GM23338 (cell line): ENCODE results near the gene RNF5. TPM values are rescaled to one million over a fixed set of nuclear protein-coding genes. Genes with fewer than 3 reads are reported as not detected.

Source experiments
- ATAC-seq: fragments of 200-7000 bp; cut with Tn5 transposase; 3 replicates; pipeline ENCODE4 v1.9.1; 2020
- DNase-seq: peaks from one replicate; pipeline ENCODE4 v3.0.0-alpha.2; 2015; ENCODE audit warnings: low spot score
- H2AFZ ChIP-seq: fragments of 200-600 bp; sonication (generic); 2 replicates; pipeline ENCODE4 v1.8.0; 2016; ENCODE audit warnings: antibody characterized with exemption, mild to moderate bottlenecking, moderate library complexity
- H3F3A ChIP-seq: fragments of 200-600 bp; sonication (generic); replicated peaks from 2 replicates; pipeline ENCODE4 v1.8.0; 2017; ENCODE audit warnings: antibody characterized with exemption, mixed run types, low read depth
- H3K27ac ChIP-seq: fragments of 200-600 bp; sonication (generic); 2 replicates; pipeline ENCODE4 v1.6.1; 2016; ENCODE audit warnings: low read depth
- H3K27me3 ChIP-seq: fragments of 200-600 bp; sonication (generic); 2 replicates; pipeline ENCODE4 v1.8.0; 2016; ENCODE audit warnings: mild to moderate bottlenecking, mixed run types, moderate library complexity; ENCODE audit not compliant: insufficient read depth
- H3K36me3 ChIP-seq: fragments of 200-600 bp; sonication (generic); 2 replicates; pipeline ENCODE4 v1.8.0; 2016; ENCODE audit warnings: mild to moderate bottlenecking; ENCODE audit not compliant: insufficient read depth
- H3K4me1 ChIP-seq: fragments of 200-600 bp; sonication (generic); 2 replicates; pipeline ENCODE4 v1.8.0; 2016; ENCODE audit warnings: mild to moderate bottlenecking, moderate library complexity; ENCODE audit not compliant: insufficient read depth
- H3K4me2 ChIP-seq: fragments of 200-600 bp; sonication (generic); 2 replicates; pipeline ENCODE4 v1.7.1; 2017; ENCODE audit warnings: mixed run types
- H3K4me3 ChIP-seq: fragments of 200-600 bp; sonication (generic); 2 replicates; pipeline ENCODE4 v1.6.1; 2016; ENCODE audit warnings: mixed run types
- H3K79me2 ChIP-seq: fragments of 200-600 bp; sonication (generic); replicated peaks from 2 replicates; pipeline ENCODE4 v1.8.0; 2017; ENCODE audit warnings: mild to moderate bottlenecking; ENCODE audit not compliant: insufficient read depth
- H3K9me2 ChIP-seq: fragments of 200-600 bp; sonication (generic); 2 replicates; pipeline ENCODE4 v1.8.0; 2017; ENCODE audit not compliant: insufficient read depth
- H4K20me1 ChIP-seq: fragments of 200-600 bp; sonication (generic); replicated peaks from 2 replicates; pipeline ENCODE4 v1.8.0; 2017; ENCODE audit warnings: mild to moderate bottlenecking; ENCODE audit not compliant: insufficient read depth
- H3K27ac Mint-ChIP-seq: 2 replicates; pipeline ENCODE4 v1.8.0; 2020; ENCODE audit warnings: inconsistent platforms, mild to moderate bottlenecking, moderate library complexity, mixed read lengths
- H3K27me3 Mint-ChIP-seq: 3 replicates; pipeline ENCODE4 v1.8.0; 2022; ENCODE audit warnings: low read depth, mild to moderate bottlenecking, moderate library complexity, mixed read lengths, inconsistent platforms; ENCODE audit not compliant: insufficient read depth, poor library complexity
- H3K36me3 Mint-ChIP-seq: 3 replicates; pipeline ENCODE4 v1.8.0; 2021; ENCODE audit warnings: low read depth, mild to moderate bottlenecking, inconsistent platforms, moderate library complexity, mixed read lengths
- H3K4me1 Mint-ChIP-seq: 3 replicates; pipeline ENCODE4 v1.8.0; 2020; ENCODE audit warnings: mild to moderate bottlenecking, inconsistent platforms, mixed read lengths
- H3K4me3 Mint-ChIP-seq: 3 replicates; pipeline ENCODE4 v1.8.0; 2021; ENCODE audit warnings: moderate library complexity, mild to moderate bottlenecking, inconsistent platforms, mixed read lengths
- H3K9me3 Mint-ChIP-seq: 3 replicates; pipeline ENCODE4 v1.8.0; 2020; ENCODE audit warnings: moderate library complexity, mild to moderate bottlenecking, inconsistent platforms, mixed read lengths
- EZH2 ChIP-seq: fragments of 200-600 bp; sonication (generic); IDR thresholded peaks from one replicate; pipeline ENCODE4 v1.8.0; 2017; ENCODE audit warnings: antibody characterized with exemption, mild to moderate bottlenecking, low read depth; ENCODE audit not compliant: unreplicated experiment
- EZH2phosphoT487 ChIP-seq: fragments of 200-600 bp; sonication (generic); IDR thresholded peaks from one replicate; pipeline ENCODE4 v1.8.1; 2018; ENCODE audit warnings: antibody characterized with exemption; ENCODE audit not compliant: unreplicated experiment
- NANOG ChIP-seq: IDR thresholded peaks from 2 replicates; pipeline ENCODE4 v1.6.1; 2016; ENCODE audit warnings: antibody characterized with exemption, borderline replicate concordance
- POLR2AphosphoS5 ChIP-seq: IDR thresholded peaks from 2 replicates; pipeline ENCODE4 v1.6.1; 2016; ENCODE audit warnings: antibody characterized with exemption, low read depth
- REST ChIP-seq: IDR thresholded peaks from one replicate; pipeline ENCODE4 v1.6.1; 2018; ENCODE audit warnings: antibody characterized with exemption; ENCODE audit not compliant: unreplicated experiment
- STAT1 ChIP-seq: IDR thresholded peaks from one replicate; pipeline ENCODE4 v1.6.1; 2016; ENCODE audit warnings: antibody characterized with exemption; ENCODE audit not compliant: unreplicated experiment
- ZNF114 ChIP-seq: fragments of 250-450 bp; sonication (Bioruptor Pico); IDR thresholded peaks from 2 replicates; pipeline ENCODE4 v1.5.0; 2020; ENCODE audit warnings: mild to moderate bottlenecking, moderate library complexity
- ZNF331 ChIP-seq: fragments of 250-450 bp; sonication (Bioruptor Pico); IDR thresholded peaks from 2 replicates; pipeline ENCODE4 v1.5.0; 2020; ENCODE audit warnings: low read depth, mild to moderate bottlenecking, moderate library complexity
- polyA plus RNA-seq: library from polyadenylated mRNA; unstranded; fragments of >200 nt; fragmentation: Nextera tagmentation; extraction: Ambion mirVana; gene quantifications from 2 replicates; pipeline ENCODE4 v1.2.1, GENCODE V29; 2016
- total RNA-seq: library from RNA; depleted of rRNA; stranded (reverse); fragments of >200 nt; shearing (Covaris generic); gene quantifications from 2 replicates; pipeline ENCODE4 v1.2.3, GENCODE V29; 2014

RNF5 gene
- total and polyA plus RNA-seq, 2 experiments from 2014 or later, result 119 to 164 TPM

GRCh38 chr6:32190054-32190851 is 12.0 kb downstream of the RNF5 start, which contains the start of gene PBX2:
Gene PBX2, minus strand, starts transcription at chr6:32190202. Its CDS starts 287 bp downstream, at chr6:32189915.
- DNase-seq, result peak; percentile 93
- TF ChIP-seq STAT1 (no peak), POLR2AphosphoS5 (peak; percentile 40)
- peaks cover 51% of the 10 kb centered on the region for H3K4me1 ChIP-seq

GRCh38 chr6:32190911-32191677 is 12.9 kb downstream of the RNF5 start:
- Mint-ChIP-seq H3K36me3 (peaks cover 30% of the 10 kb centered on the region), H3K27me3 (peaks cover 30% of the 10 kb centered on the region), H3K27ac (peak overlapping the region; percentile 78), H3K4me1 (peaks cover 62% of the 10 kb centered on the region), H3K9me3 (no peaks in the 10 kb centered on the region; the same call in 2 of the 3 replicates), H3K4me3 (peak overlapping the region; percentile 48)
- no peak overlapping the region for H2AFZ ChIP-seq
- peak overlapping the region; percentile 89; the same call in 1 of the 2 replicates for H3K4me2 ChIP-seq
- H3K79me2 ChIP-seq, result peaks cover 12% of the 10 kb centered on the region
- H3K4me3 ChIP-seq, result no peak overlapping the region; the same call in 1 of the 2 replicates
- H3K27ac ChIP-seq, result 0 out of 2 replicates have a peak overlapping the region, but pooled peaks have one; percentile 32
- DNase-seq (no peak), ATAC-seq (no peak)
- peaks cover 3% of the 10 kb centered on the region; the same call in 1 of the 2 replicates for H3K36me3 ChIP-seq
- H3K4me1 ChIP-seq, result peaks cover 51% of the 10 kb centered on the region
- no peak for TF ChIP-seq ZNF114 (CRISPR knock-in tag)
- no peak for TF ChIP-seq ZNF331 (CRISPR knock-in tag)
- H3F3A ChIP-seq, result peaks cover 21% of the 10 kb centered on the region
- H4K20me1 ChIP-seq, result no peaks in the 10 kb centered on the region
- no peaks in the 10 kb centered on the region for H3K9me2 ChIP-seq
- H3K27me3 ChIP-seq, result no peaks in the 10 kb centered on the region

More at GRCh38 chr6:32190054-32190851, 12.0 kb downstream of the RNF5 start, which contains the start of gene PBX2:
- peak within 1 kb of the TSS; percentile 89 for H3K4me2 ChIP-seq
- Mint-ChIP-seq H3K4me1 (peaks cover 69% of the 10 kb centered on the region), H3K36me3 (peaks cover 37% of the 10 kb centered on the region), H3K27ac (peak within 1 kb of the TSS; percentile 95), H3K4me3 (peak within 1 kb of the TSS; percentile 89), H3K9me3 (no peaks in the 10 kb centered on the region; the same call in 2 of the 3 replicates), H3K27me3 (peaks cover 27% of the 10 kb centered on the region)
- H2AFZ ChIP-seq, result no peak within 1 kb of the TSS
- H3K9me2 ChIP-seq, result no peaks in the 10 kb centered on the region
- peak within 1 kb of the TSS; percentile 32; the same call in 1 of the 2 replicates for H3K27ac ChIP-seq
- H4K20me1 ChIP-seq, result no peaks in the 10 kb centered on the region
- H3K27me3 ChIP-seq, result no peaks in the 10 kb centered on the region
- H3K79me2 ChIP-seq, result peaks cover 12% of the 10 kb centered on the region
- peaks cover 23% of the 10 kb centered on the region for H3F3A ChIP-seq
- peak; percentile 65 for ATAC-seq
- peak within 1 kb of the TSS; percentile 66 for H3K4me3 ChIP-seq
- peaks cover 3% of the 10 kb centered on the region; the same call in 1 of the 2 replicates for H3K36me3 ChIP-seq

- Histone ChIP-seq H3K4me2 (peak overlapping the region; percentile 78), H3K36me3 (peaks cover 3% of the 10 kb centered on the region; the same call in 1 of the 2 replicates), H3K27me3 (no peaks in the 10 kb centered on the region), H3K4me1 (peaks cover 53% of the 10 kb centered on the region), H2AFZ (no peak overlapping the region), H3K79me2 (peaks cover 12% of the 10 kb centered on the region), H3K4me3 (peak overlapping the region; percentile 43; the same call in 1 of the 2 replicates), H3K9me2 (no peaks in the 10 kb centered on the region), H4K20me1 (no peaks in the 10 kb centered on the region), H3K27ac (no peak overlapping the region), H3F3A (peaks cover 16% of the 10 kb centered on the region)
- H3K27me3 Mint-ChIP-seq, result peaks cover 32% of the 10 kb centered on the region
- peak overlapping the region; percentile 48 for H3K4me3 Mint-ChIP-seq
- H3K27ac Mint-ChIP-seq, result peak overlapping the region; percentile 78
- peaks cover 21% of the 10 kb centered on the region for H3K36me3 Mint-ChIP-seq
- peaks cover 64% of the 10 kb centered on the region for H3K4me1 Mint-ChIP-seq
- H3K9me3 Mint-ChIP-seq, result no peaks in the 10 kb centered on the region; the same call in 2 of the 3 replicates
- no peak for ATAC-seq
- no peak for DNase-seq
- no peak for TF ChIP-seq REST
- TF ChIP-seq ZNF114 (CRISPR knock-in tag), result no peak
- TF ChIP-seq EZH2phosphoT487, result no peak
- TF ChIP-seq ZNF331 (CRISPR knock-in tag), result no peak
- no peak for TF ChIP-seq EZH2
- TF ChIP-seq NANOG, result no peak
- no peak for TF ChIP-seq STAT1
Observed at GRCh38 chr6:32191696-32192607, 13.7 kb downstream of the RNF5 start.
